Neural progenitor cell (in vitro differentiated cells): Measurements from ENCODE around the gene TEX13B.

ENCODE experiments used
- EZH2 ChIP-seq: fragments of 200-600 bp; sonication (generic); IDR thresholded peaks from 2 replicates; pipeline ENCODE4 v1.6.1; 2017; ENCODE audit warnings: antibody characterized with exemption, mild to moderate bottlenecking, moderate library complexity
- EZH2phosphoT487 ChIP-seq: fragments of 200-600 bp; sonication (generic); IDR thresholded peaks from 2 replicates; pipeline ENCODE4 v1.6.1; 2017; ENCODE audit warnings: antibody characterized with exemption
- TF ChIP-seq, protein P1 (sequence below): fragments of 200-600 bp; sonication (generic); IDR thresholded peaks from 2 replicates; pipeline ENCODE4 v1.5.1; 2017; ENCODE audit warnings: antibody characterized with exemption, mild to moderate bottlenecking

DNA sequence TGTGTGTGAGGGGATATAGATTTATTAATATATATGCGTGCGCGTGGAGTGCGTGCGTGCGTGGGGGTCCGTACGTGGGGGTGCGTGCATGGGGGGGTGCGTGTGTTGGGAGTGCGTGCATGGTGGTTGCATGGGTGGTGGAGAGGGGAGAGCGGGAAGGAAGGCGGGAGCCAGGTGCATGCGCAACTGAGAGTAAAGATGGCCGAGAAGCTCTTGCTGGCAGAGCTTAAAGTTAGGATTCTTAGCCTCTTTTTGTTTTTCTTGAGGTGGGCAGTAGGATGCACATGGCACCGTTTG is 45.8 kb downstream of the TEX13B start:
- TF ChIP-seq, protein P1, sequence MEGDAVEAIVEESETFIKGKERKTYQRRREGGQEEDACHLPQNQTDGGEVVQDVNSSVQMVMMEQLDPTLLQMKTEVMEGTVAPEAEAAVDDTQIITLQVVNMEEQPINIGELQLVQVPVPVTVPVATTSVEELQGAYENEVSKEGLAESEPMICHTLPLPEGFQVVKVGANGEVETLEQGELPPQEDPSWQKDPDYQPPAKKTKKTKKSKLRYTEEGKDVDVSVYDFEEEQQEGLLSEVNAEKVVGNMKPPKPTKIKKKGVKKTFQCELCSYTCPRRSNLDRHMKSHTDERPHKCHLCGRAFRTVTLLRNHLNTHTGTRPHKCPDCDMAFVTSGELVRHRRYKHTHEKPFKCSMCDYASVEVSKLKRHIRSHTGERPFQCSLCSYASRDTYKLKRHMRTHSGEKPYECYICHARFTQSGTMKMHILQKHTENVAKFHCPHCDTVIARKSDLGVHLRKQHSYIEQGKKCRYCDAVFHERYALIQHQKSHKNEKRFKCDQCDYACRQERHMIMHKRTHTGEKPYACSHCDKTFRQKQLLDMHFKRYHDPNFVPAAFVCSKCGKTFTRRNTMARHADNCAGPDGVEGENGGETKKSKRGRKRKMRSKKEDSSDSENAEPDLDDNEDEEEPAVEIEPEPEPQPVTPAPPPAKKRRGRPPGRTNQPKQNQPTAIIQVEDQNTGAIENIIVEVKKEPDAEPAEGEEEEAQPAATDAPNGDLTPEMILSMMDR: no peak
- no peak for TF ChIP-seq EZH2
- TF ChIP-seq EZH2phosphoT487: no peak
